ENCODE data around the gene PARD6G.

PARD6G gene

GRCh38 chr18:80247393-80247841 is at the start of gene PARD6G:
Gene PARD6G, minus strand, starts transcription at chr18:80247514. Its CDS starts 166 bp downstream, at chr18:80247348.
- DNase-seq (ENCODE audit: low read depth in 2 of 2) = peak; percentile 39 to 51

- peak in 1 of 2 donors; percentile 27 for DNase-seq (ENCODE audit: low read depth in 2 of 2)
These were observed 15.1 kb upstream of the PARD6G start for GRCh38 chr18:80262241-80263033.

- no peak for DNase-seq (ENCODE audit: low read depth in 2 of 2)
These were observed 12.3 kb upstream of the PARD6G start for GRCh38 chr18:80259610-80260009.

GRCh38 chr18:80258640-80259039 is 11.3 kb upstream of the PARD6G start:
- no peak for DNase-seq (ENCODE audit: low read depth in 2 of 2)

- peak; percentile 30 to 51 for DNase-seq (ENCODE audit: low read depth in 2 of 2)
These were observed 10.5 kb upstream of the PARD6G start for GRCh38 chr18:80257579-80258543.

- no peak for DNase-seq (ENCODE audit: low read depth in 2 of 2)
These were observed 7.7 kb upstream of the PARD6G start for GRCh38 chr18:80254971-80255500.

GRCh38 chr18:80253871-80254492 is 6.7 kb upstream of the PARD6G start:
- peak in 1 of 2 donors; percentile 13 for DNase-seq (ENCODE audit: low read depth in 2 of 2)

- DNase-seq (ENCODE audit: low read depth in 2 of 2) = no peak
These were observed 5.9 kb upstream of the PARD6G start for GRCh38 chr18:80253236-80253635.

GRCh38 chr18:80252136-80252535 is 4.8 kb upstream of the PARD6G start:
- no peak for DNase-seq (ENCODE audit: low read depth in 2 of 2)

GRCh38 chr18:80251700-80252099 is 4.4 kb upstream of the PARD6G start:
- DNase-seq (ENCODE audit: low read depth in 2 of 2) = no peak

GRCh38 chr18:80250740-80251364 is 3.5 kb upstream of the PARD6G start:
- no peak for DNase-seq (ENCODE audit: low read depth in 2 of 2)

GRCh38 chr18:80249217-80250093 is 2.1 kb upstream of the PARD6G start:
- no peak for DNase-seq (ENCODE audit: low read depth in 2 of 2)

- no peak for DNase-seq (ENCODE audit: low read depth in 2 of 2)
These were observed 595 bp downstream of the PARD6G start for GRCh38 chr18:80246445-80247392.

- no peak for DNase-seq (ENCODE audit: low read depth in 2 of 2)
These were observed 1.4 kb downstream of the PARD6G start for GRCh38 chr18:80245781-80246444.

GRCh38 chr18:80244956-80245730 is 2.2 kb downstream of the PARD6G start:
- DNase-seq (ENCODE audit: low read depth in 2 of 2) = no peak

- DNase-seq (ENCODE audit: low read depth in 2 of 2) = no peak
These were observed 3.1 kb downstream of the PARD6G start for GRCh38 chr18:80244167-80244566.

- DNase-seq (ENCODE audit: low read depth in 2 of 2) = no peak
These were observed 4.1 kb downstream of the PARD6G start for GRCh38 chr18:80243204-80243603.
